H1 (cell line): ENCODE results near the gene ARMC9. TPM values are rescaled to one million over a fixed set of nuclear protein-coding genes. Genes with fewer than 3 reads are reported as not detected.

Source experiments
- HDAC6 ChIP-seq: IDR thresholded peaks from one replicate; pipeline ENCODE4 v1.7.1; 2012; ENCODE audit warnings: low read depth, mild to moderate bottlenecking, inconsistent platforms, low read length, moderate library complexity
- RXRA ChIP-seq: IDR thresholded peaks from 2 replicates; pipeline ENCODE4 v1.6.1; 2011; ENCODE audit warnings: low read depth, mild to moderate bottlenecking, low read length, moderate library complexity; ENCODE audit not compliant: insufficient read depth
- SUZ12 ChIP-seq: fragments of 200-600 bp; sonication (generic); IDR thresholded peaks from 2 replicates; pipeline ENCODE4 v1.6.1; 2012; ENCODE audit warnings: mild to moderate bottlenecking, inconsistent platforms, low read length, moderate library complexity, mixed read lengths
- polyA plus RNA-seq, 7 experiments: library from polyadenylated mRNA; depleted of rRNA in 3 of 7; stranded (reverse) in 5 of 7; unstranded in 2 of 7; fragments of >200 nt in 5 of 7; fragments of 200-250 nt in 2 of 7; gene quantifications; 1 replicate in 5 of 7; 2 replicates in 1 of 7; 4 replicates in 1 of 7; pipeline versions ENCODE4 v1.2.1 to v1.2.3, GENCODE V29; 2011 to 2013; ENCODE audit warnings: missing spikeins in 2 of 7, mixed read lengths in 2 of 7
- total RNA-seq: library from RNA; stranded (reverse); fragmentation: NEBNext Ultra II Directional; extraction: Animal tissue kit (Norgen Biotek cat#: 25700); gene quantifications from 2 replicates; pipeline ENCODE4 v1.2.1, GENCODE V29; 2021
- TF ChIP-seq, protein P1 (sequence below): IDR thresholded peaks from 2 replicates; pipeline ENCODE4 v1.6.1; 2012; ENCODE audit warnings: inconsistent platforms

Gene ARMC9
- total and polyA plus RNA-seq, 2 of the 8 experiments (the other 6 are each of a cell fraction or from before 2014, with no cell fraction given) = 23.2 to 36.1 TPM

DNA sequence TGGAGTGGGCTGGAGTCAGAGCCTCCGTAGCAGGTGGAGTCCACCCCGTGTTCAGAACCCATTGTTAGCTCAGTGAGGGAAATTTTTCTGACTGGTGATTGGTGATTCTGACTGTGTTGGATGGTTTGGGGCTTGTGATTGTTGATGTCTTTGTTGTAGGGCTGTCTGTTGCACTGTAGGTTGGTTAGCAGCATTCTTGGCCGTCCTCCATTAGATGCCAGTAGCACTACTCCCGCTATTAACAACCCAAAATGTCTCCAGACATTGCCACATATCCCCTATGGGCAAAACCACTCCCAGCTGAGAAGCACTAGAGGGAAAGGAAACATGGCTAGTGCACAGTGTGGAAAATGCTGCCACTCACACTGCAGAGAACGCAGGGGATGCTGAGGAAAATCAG, 51.7 kb downstream of the ARMC9 start (continued):
- TF ChIP-seq, protein P1, sequence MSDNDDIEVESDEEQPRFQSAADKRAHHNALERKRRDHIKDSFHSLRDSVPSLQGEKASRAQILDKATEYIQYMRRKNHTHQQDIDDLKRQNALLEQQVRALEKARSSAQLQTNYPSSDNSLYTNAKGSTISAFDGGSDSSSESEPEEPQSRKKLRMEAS = no peak
- TF ChIP-seq RXRA (no peak), HDAC6 (no peak), SUZ12 (no peak)
